Mesodermal cell (in vitro differentiated cells): Measurements from ENCODE around the gene ANXA9. TPM values are rescaled to one million over a fixed set of nuclear protein-coding genes. Genes with fewer than 3 reads are reported as not detected.

Source experiments
- H3K27ac ChIP-seq: 2 replicates; pipeline ENCODE4 v1.7.0; 2013; ENCODE audit warnings: mild to moderate bottlenecking, low read depth, low read length, moderate library complexity; ENCODE audit not compliant: severe bottlenecking
- H3K36me3 ChIP-seq: 2 replicates; pipeline ENCODE4 v1.7.1; 2013; ENCODE audit warnings: mild to moderate bottlenecking, low read length, moderate library complexity; ENCODE audit not compliant: control insufficient read depth, insufficient read depth
- H3K4me1 ChIP-seq: one replicate; pipeline ENCODE4 v1.7.1; 2013; ENCODE audit warnings: mild to moderate bottlenecking, low read length; ENCODE audit not compliant: insufficient read depth, control insufficient read depth, poor library complexity, severe bottlenecking
- H3K4me3 ChIP-seq: 2 replicates; pipeline ENCODE4 v1.7.0; 2013; ENCODE audit warnings: low read length, control low read depth, mild to moderate bottlenecking; ENCODE audit not compliant: insufficient read depth, poor library complexity, severe bottlenecking; ENCODE audit errors: extremely low read depth
- H3K9me3 ChIP-seq: 2 replicates; pipeline ENCODE4 v1.7.1; 2013; ENCODE audit warnings: mild to moderate bottlenecking, low read length, moderate library complexity; ENCODE audit not compliant: control insufficient read depth
- whole genome bisulfite sequencing, 2 experiments: methylation state at CpG; one replicate each; pipeline ENCODE4 v1.1.5; 2013; ENCODE audit warnings: missing lambda C conversion rate in 2 of 2; ENCODE audit not compliant: insufficient coverage in 2 of 2; 5-methylcytosine and 5-hydroxymethylcytosine counted together
- polyA plus RNA-seq, 2 experiments: library from polyadenylated mRNA; stranded (reverse); fragments of 50-300 nt; gene quantifications; one replicate each; pipeline ENCODE4 v1.2.3, GENCODE V29; 2013

Gene ANXA9
- polyA plus RNA-seq (2013, experiment 1 of 2): 0.15 TPM
- 0.20 TPM for polyA plus RNA-seq (2013, experiment 2 of 2)

- H3K4me3 ChIP-seq: no peak within 1 kb of the TSS
- 80 to 84% methylated on average over 6 to 8 of the region's 12 CpGs for WGBS, 2 experiments
- H3K4me1 ChIP-seq: peaks cover 17% of the 10 kb centered on the region
- no peaks in the 10 kb centered on the region for H3K9me3 ChIP-seq
- no peaks in the 10 kb centered on the region for H3K36me3 ChIP-seq
- H3K27ac ChIP-seq: no peak within 1 kb of the TSS
Measured at GRCh38 chr1:150981805-150982712, at the start of gene ANXA9. Gene ANXA9, plus strand, starts transcription at chr1:150982292. Its CDS starts 814 bp downstream, at chr1:150983106.

DNA sequence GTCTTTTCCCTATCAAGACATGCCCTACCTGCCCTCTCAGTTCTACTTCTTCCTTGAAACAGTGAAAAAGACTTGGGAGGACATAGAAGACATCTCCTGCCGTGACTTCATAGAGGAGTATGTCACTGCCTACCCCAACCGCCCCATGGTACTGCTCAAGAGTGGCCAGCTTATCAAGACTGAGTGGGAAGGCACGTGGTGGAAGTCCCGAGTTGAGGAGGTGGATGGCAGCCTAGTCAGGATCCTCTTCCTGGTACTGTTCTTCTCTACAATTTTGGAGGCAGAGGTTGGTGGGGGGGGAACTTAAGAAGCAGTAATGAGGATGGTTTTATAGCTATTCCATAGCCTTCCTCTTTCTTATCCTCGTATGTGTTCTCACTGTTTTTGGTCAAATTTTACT is 37.2 kb upstream of the ANXA9 start:
- Histone ChIP-seq H3K9me3 (no peaks in the 10 kb centered on the region), H3K4me3 (no peak overlapping the region), H3K36me3 (peaks cover 92% of the 10 kb centered on the region), H3K4me1 (no peaks in the 10 kb centered on the region), H3K27ac (no peak overlapping the region)
- WGBS, 2 experiments: 89 to 98% methylated on average over 3 to 4 of the region's 5 CpGs

DNA sequence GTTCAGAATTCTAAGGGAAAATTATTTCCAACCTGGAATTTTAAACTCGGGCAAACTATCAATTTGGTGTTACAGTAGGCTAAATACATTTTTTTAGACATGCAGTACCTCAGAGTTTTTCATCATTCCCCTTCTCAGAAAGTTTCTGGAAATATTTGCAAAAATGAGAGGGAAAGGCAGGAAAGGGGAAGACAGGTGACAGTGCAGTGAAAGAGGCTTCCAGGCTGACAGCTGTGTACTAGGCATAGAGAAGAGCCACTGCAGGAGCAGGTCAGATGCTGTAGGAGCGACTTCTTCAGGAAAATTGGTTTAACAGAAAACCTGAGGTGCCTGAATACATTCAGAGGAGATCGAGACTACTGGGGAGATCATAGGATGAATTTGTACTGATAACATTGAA is 27.4 kb upstream of the ANXA9 start:
- H3K27ac ChIP-seq: no peak overlapping the region
- no peak overlapping the region for H3K4me3 ChIP-seq
- no peaks in the 10 kb centered on the region for H3K9me3 ChIP-seq
- no peaks in the 10 kb centered on the region for H3K4me1 ChIP-seq
- 100% methylated on average over 1 to 2 of the region's 3 CpGs for WGBS, 2 experiments
- H3K36me3 ChIP-seq: peaks cover 78% of the 10 kb centered on the region

GRCh38 chr1:150955280-150955679 is 26.8 kb upstream of the ANXA9 start:
- Histone ChIP-seq H3K27ac (no peak overlapping the region), H3K9me3 (no peaks in the 10 kb centered on the region), H3K4me1 (no peaks in the 10 kb centered on the region), H3K36me3 (peaks cover 78% of the 10 kb centered on the region), H3K4me3 (no peak overlapping the region)

GRCh38 chr1:150957666-150958065 is 24.4 kb upstream of the ANXA9 start:
- no peak overlapping the region for H3K4me3 ChIP-seq
- H3K36me3 ChIP-seq: peaks cover 78% of the 10 kb centered on the region
- H3K9me3 ChIP-seq: no peaks in the 10 kb centered on the region
- no peaks in the 10 kb centered on the region for H3K4me1 ChIP-seq
- no peak overlapping the region for H3K27ac ChIP-seq
- 92 to 98% methylated on average over 8 to 11 of the region's 11 CpGs for WGBS, 2 experiments

DNA sequence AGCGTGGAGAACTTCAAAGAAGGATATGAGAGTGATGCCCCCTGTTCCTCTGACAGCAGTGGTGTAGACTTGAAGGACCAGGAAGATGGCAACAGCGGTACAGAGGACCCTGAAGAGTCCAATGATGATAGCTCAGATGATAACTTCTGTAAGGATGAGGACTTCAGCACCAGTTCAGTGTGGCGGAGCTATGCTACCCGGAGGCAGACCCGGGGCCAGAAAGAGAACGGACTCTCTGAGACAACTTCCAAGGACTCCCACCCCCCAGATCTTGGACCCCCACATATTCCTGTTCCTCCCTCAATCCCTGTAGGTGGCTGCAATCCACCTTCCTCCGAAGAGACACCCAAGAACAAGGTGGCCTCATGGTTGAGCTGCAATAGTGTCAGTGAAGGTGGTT is 21.4 kb upstream of the ANXA9 start:
- H3K4me3 ChIP-seq: no peak overlapping the region
- H3K9me3 ChIP-seq: no peaks in the 10 kb centered on the region
- H3K4me1 ChIP-seq: no peaks in the 10 kb centered on the region
- 97% methylated on average over 6 of the region's 7 CpGs for WGBS, 2 experiments
- H3K36me3 ChIP-seq: peaks cover 84% of the 10 kb centered on the region
- H3K27ac ChIP-seq: no peak overlapping the region

GRCh38 chr1:150961756-150962155 is 20.3 kb upstream of the ANXA9 start:
- no peak overlapping the region for H3K27ac ChIP-seq
- no peak overlapping the region for H3K4me3 ChIP-seq
- WGBS, 2 experiments: 91 to 100% methylated on average over 3 of the region's 4 CpGs
- peaks cover 87% of the 10 kb centered on the region for H3K36me3 ChIP-seq
- H3K4me1 ChIP-seq: no peaks in the 10 kb centered on the region
- no peaks in the 10 kb centered on the region for H3K9me3 ChIP-seq

GRCh38 chr1:150963321-150964163 is 18.6 kb upstream of the ANXA9 start:
- Histone ChIP-seq H3K4me3 (no peak overlapping the region), H3K36me3 (peaks cover 94% of the 10 kb centered on the region), H3K9me3 (no peaks in the 10 kb centered on the region), H3K4me1 (no peaks in the 10 kb centered on the region), H3K27ac (no peak overlapping the region)
- 95% methylated on average over 7 to 8 of the region's 10 CpGs for WGBS, 2 experiments

GRCh38 chr1:150964164-150964489 is 18.0 kb upstream of the ANXA9 start:
- WGBS, 2 experiments: 90 to 95% methylated on average over 2 of the region's 5 CpGs
- Histone ChIP-seq H3K36me3 (peaks cover 98% of the 10 kb centered on the region), H3K27ac (no peak overlapping the region), H3K4me1 (no peaks in the 10 kb centered on the region), H3K9me3 (no peaks in the 10 kb centered on the region), H3K4me3 (no peak overlapping the region)

- peaks cover 92% of the 10 kb centered on the region for H3K36me3 ChIP-seq
- WGBS, 2 experiments: no CpG with 5 or more reads among the region's 4 CpGs
- H3K9me3 ChIP-seq: no peaks in the 10 kb centered on the region
- no peaks in the 10 kb centered on the region for H3K4me1 ChIP-seq
- no peak overlapping the region for H3K27ac ChIP-seq
- no peak overlapping the region for H3K4me3 ChIP-seq
Measured at GRCh38 chr1:150965605-150966004, 16.5 kb upstream of the ANXA9 start.
